COR-L47 (cell line): Measurements from ENCODE around the gene PRIM2.
"Not testable (repeated sequence)": the region's sequence is repeated elsewhere in the genome, so short reads cannot be mapped to it uniquely, and the experiment has no call there.

ENCODE experiments used
- DNase-seq: peaks from one replicate; lab custom pipeline; 2025; lab: John Stamatoyannopoulos, UW

PRIM2 gene, protein sequence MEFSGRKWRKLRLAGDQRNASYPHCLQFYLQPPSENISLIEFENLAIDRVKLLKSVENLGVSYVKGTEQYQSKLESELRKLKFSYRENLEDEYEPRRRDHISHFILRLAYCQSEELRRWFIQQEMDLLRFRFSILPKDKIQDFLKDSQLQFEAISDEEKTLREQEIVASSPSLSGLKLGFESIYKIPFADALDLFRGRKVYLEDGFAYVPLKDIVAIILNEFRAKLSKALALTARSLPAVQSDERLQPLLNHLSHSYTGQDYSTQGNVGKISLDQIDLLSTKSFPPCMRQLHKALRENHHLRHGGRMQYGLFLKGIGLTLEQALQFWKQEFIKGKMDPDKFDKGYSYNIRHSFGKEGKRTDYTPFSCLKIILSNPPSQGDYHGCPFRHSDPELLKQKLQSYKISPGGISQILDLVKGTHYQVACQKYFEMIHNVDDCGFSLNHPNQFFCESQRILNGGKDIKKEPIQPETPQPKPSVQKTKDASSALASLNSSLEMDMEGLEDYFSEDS

GRCh38 chr6:57317060-57317943 lies at the start of gene PRIM2:
Gene PRIM2 (plus strand): TSS chr6:57317630. CDS start chr6:57318446, 816 bp downstream.
- peak; percentile 72 for DNase-seq

GRCh38 chr6:57268294-57268640 lies 49.2 kb upstream of the PRIM2 start:
- no peak for DNase-seq

- DNase-seq: not testable (repeated sequence)
Observed at GRCh38 chr6:57274113-57274824, 43.2 kb upstream of the PRIM2 start.

- DNase-seq: no peak
Observed at GRCh38 chr6:57275384-57275783, 42.0 kb upstream of the PRIM2 start.

DNA sequence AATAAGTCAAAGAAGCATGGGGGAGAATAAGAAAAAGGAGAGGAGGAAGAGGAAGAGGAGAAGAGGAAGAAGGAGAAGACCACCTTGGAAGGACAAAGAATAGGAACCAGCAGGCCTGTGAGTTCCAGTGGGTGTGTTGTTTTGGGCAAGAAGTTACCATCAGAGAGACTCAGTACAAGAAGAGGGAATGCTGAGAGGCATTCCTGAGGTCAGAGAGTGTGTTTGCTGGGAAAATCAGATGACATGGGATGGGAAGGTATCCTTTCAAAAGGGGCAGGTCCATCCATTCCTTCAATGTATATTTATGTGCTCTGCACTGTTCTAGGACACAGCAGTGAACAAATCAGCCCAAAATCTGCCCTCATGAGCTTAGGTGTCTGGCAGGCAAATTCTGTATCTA lies 40.5 kb upstream of the PRIM2 start:
- DNase-seq: no peak

DNA sequence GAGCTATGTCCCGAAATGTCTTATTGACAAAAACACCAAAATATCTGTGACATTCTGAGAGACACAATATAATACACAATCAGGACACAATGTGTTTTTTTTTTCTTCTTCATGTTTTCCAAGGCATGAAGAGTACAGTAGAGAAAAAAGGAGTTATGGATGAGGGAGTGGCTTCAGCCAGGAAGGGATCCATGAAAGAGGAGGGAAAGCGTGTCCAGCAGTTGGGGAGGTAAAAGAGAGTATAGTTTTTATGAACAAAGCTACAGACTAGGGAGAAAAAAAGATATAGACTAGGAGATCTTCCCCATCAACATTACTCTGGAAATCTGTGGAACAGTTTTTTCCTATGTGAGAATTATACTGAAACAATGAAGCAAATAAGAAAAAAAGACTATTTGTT lies 38.9 kb upstream of the PRIM2 start:
- no peak for DNase-seq

DNA sequence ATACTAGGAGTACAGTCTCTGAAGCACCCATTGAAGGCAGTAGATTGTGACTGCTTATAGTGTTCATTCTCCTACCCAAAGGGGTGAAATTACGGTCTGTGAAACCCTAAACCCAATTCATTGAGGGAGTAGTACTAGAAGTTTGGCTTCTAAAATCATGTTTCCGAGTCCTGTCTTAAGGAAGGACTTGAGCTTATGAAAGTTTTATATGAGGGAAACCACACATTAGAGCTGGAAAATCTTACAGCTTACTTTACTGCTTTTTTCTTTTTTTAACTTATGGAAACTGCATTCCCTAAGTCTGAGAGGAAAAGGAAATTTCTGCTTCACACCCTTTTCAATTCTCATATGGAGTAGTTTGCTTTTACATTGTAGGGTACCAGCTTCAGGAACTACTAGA lies 38.4 kb upstream of the PRIM2 start:
- DNase-seq: no peak

DNA sequence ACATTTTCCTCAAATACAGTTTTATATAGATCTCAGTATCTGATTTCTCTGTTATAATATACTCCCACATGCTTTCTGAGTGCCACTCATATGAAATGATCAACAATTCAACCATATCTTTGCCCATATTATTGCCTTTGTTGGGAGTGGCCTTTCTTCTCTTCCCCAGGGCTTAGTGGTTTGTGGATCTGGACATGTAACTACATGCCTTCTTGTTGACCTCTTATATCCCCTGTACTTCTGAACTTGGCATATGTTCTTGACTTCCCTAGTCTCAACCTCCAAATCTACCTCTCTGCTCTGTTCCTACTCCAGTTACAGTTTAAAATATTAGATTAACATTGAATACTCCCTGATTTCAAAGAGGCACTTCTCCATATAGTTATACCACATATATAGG lies 34.3 kb upstream of the PRIM2 start:
- no peak for DNase-seq

DNA sequence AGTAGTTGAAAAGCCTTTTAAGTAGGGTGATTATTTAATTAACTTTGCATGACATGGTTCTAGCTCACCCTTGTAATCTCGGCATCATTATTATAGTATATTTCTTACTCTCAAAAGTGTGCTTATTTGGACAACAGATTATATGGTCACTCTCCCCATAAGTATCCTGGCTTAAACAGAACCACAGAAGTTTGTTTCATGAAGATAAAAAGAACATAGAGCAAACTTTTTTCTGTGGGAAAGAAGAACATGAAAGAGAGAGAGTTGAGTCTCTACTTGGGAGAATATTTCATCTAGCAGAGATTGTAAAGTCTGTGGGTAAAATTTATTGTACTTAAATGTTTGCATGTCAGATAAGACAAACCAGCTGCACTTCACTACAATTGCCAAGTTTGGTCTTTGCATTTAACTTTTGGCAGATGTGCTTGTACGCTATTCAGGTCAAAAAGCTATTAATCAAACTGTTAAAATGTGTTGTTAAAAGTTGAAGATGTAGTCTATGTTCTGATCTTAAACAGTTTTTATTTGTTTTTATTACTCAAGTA lies 33.4 kb upstream of the PRIM2 start:
- DNase-seq: no peak

DNA sequence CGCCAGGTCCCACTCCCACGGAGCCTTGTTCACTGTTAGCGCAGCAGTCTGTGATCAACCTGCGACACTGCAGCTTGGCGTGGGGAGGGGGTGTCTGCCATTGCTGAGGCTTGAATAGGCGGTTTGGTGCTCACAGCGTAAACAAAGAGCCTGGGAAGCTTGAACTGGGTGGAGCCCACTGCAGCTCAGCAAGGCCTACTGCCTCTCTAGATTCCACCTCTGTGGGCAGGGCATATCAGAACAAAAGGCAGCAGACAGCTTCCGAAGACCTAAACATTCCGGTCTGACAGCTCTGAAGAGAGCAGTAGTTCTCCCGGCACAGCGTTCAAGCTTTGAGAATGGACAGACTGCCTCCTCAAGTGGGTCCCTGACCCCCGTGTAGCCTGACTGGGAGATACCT lies 29.3 kb upstream of the PRIM2 start:
- DNase-seq: not testable (repeated sequence)

DNA sequence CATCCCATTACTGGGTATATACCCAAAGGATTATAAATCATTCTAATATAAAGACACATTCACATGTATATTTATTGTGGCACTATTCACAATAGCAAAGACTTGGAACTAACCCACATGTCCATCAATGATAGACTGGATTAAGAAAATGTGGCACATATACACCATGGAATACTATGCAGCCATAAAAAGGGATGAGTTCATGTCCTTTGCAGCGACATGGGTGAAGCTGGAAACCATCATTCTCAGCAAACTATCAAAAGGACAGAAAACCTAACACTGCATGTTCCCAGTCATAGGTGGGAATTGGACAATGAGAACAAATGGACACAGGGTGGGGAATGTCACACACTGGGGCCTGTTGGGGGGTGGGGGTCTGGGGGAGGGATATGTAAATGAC lies 24.0 kb upstream of the PRIM2 start:
- not testable (repeated sequence) for DNase-seq

GRCh38 chr6:57294862-57295445 lies 22.5 kb upstream of the PRIM2 start:
- no peak for DNase-seq

GRCh38 chr6:57297505-57297904 lies 19.9 kb upstream of the PRIM2 start:
- DNase-seq: no peak

GRCh38 chr6:57298741-57299140 lies 18.7 kb upstream of the PRIM2 start:
- DNase-seq: no peak

- DNase-seq: no peak
Observed at GRCh38 chr6:57301757-57302156, 15.7 kb upstream of the PRIM2 start.

DNA sequence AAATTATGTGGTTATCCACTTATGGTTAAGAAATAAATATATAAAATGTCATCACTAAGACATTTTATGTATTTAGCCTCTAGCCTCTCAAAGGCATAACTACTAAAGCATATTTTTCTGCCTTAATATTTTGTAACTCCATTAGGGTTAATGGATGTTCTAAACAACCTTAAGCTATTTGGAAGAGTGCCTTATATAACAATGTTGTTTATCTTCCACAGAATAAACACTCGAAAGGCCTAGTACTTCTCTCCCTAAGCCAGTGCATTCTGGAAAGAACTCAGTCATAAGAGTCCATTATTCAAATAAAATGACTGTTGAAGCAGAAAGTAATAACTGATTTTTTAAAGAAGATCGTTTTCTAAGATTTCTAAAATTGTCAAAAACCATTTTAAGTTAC lies 15.0 kb upstream of the PRIM2 start:
- DNase-seq: no peak

- DNase-seq: no peak
Observed at GRCh38 chr6:57303931-57304681, 13.3 kb upstream of the PRIM2 start.

DNA sequence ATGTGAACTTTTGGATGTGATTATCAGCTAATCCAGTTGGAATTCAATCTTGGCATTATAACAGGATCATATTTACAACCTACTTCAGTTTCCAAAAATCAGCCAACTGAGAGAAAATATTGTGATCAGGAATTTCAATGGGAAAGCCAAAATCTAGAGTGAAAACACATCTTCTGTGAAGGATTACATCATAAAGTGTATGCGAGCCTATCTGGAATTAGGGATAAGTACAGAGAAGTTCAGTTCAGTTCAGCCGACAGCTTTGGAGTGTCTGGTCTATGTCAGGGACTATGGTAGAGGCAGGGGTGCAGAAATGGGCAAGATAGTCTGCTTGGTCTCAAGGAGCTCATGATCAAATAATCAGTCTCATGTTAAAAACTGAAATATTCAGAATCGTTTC lies 12.3 kb upstream of the PRIM2 start:
- DNase-seq: no peak

DNA sequence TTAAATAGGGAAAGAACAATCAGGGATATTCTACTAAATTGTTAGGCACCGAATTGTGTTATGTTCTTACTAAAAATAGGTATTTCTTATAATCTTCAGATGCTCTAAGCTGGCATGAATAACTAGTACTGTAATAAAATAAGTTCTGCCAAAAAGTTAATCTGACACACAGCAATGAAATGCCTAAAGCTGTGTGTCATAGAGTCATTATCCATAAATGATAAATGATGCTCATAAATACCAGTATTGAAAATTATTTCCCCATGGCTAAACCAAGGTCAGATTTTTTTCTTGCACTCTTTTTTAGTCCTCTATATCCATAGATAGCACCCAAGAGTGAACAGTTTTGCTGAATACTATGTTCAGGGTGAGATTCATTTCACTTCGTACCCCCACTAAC lies 11.7 kb upstream of the PRIM2 start:
- no peak for DNase-seq

- no peak for DNase-seq
Observed at GRCh38 chr6:57306273-57306672, 11.2 kb upstream of the PRIM2 start.

GRCh38 chr6:57307850-57308249 lies 9.6 kb upstream of the PRIM2 start:
- DNase-seq: no peak
